OCI-LY3 (cell line): ENCODE measurements around the gene C19orf12.

Experiments used
- H2AFZ ChIP-seq: fragments of 200-600, 300-600 bp; shearing (Covaris generic); 2 replicates; pipeline ENCODE4 v1.6.0; 2014; ENCODE audit warnings: antibody characterized with exemption, low read depth, low read length
- H3K27ac ChIP-seq: fragments of 200-600, 300-600 bp; sonication (generic); 2 replicates; pipeline ENCODE4 v1.5.1; 2014; ENCODE audit warnings: mild to moderate bottlenecking, low read length, moderate library complexity, mixed read lengths
- H3K27me3 ChIP-seq: fragments of 200-600, 300-600 bp; sonication (generic); 2 replicates; pipeline ENCODE4 v1.6.1; 2014; ENCODE audit warnings: low read depth, low read length, mixed read lengths
- H3K36me3 ChIP-seq: fragments of 200-600, 300-600 bp; sonication (generic); replicated peaks from 2 replicates; pipeline ENCODE3; 2014; ENCODE audit warnings: low read depth, low read length, mixed read lengths
- H3K4me1 ChIP-seq: fragments of 300-600, 200-600 bp; sonication (generic); 2 replicates; pipeline ENCODE4 v1.6.1; 2014; ENCODE audit warnings: low read length, mixed read lengths
- H3K4me2 ChIP-seq: fragments of 200-600, 300-600 bp; sonication (generic); 2 replicates; pipeline ENCODE4 v1.6.1; 2014; ENCODE audit warnings: low read length, mixed read lengths
- H3K4me3 ChIP-seq: fragments of 300-600, 200-600 bp; sonication (generic); 2 replicates; pipeline ENCODE4 v1.5.1; 2014; ENCODE audit warnings: antibody characterized with exemption, mild to moderate bottlenecking, low read length, moderate library complexity
- H3K79me2 ChIP-seq: fragments of 300-600, 200-600 bp; shearing (Covaris generic); 2 replicates; pipeline ENCODE4 v1.6.1; 2014; ENCODE audit warnings: mild to moderate bottlenecking, low read length, mixed read lengths
- H3K9ac ChIP-seq: fragments of 300-600, 200-600 bp; shearing (Covaris generic); 2 replicates; pipeline ENCODE4 v1.6.0; 2014; ENCODE audit warnings: mild to moderate bottlenecking, low read length, moderate library complexity
- H3K9me3 ChIP-seq: fragments of 200-600, 300-600 bp; shearing (Covaris generic); 2 replicates; pipeline ENCODE4 v1.6.1; 2014; ENCODE audit warnings: low read length, mixed read lengths; ENCODE audit not compliant: insufficient read depth
- H4K20me1 ChIP-seq: fragments of 200-600, 300-600 bp; sonication (generic); 2 replicates; pipeline ENCODE4 v1.6.1; 2016; ENCODE audit warnings: low read length, mixed read lengths; ENCODE audit not compliant: insufficient read depth
- EZH2phosphoT487 ChIP-seq: fragments of 200-600 bp; shearing (Covaris generic); IDR thresholded peaks from 2 replicates; pipeline ENCODE4 v1.6.1; 2018; ENCODE audit warnings: antibody characterized with exemption, mixed run types, low read depth
- TF ChIP-seq, protein P1 (sequence below): fragments of 200-600, 300-600 bp; sonication (generic); IDR thresholded peaks from 2 replicates; pipeline ENCODE4 v1.5.1; 2014; ENCODE audit warnings: antibody characterized with exemption, low read length, low read depth

The C19orf12 gene

DNA sequence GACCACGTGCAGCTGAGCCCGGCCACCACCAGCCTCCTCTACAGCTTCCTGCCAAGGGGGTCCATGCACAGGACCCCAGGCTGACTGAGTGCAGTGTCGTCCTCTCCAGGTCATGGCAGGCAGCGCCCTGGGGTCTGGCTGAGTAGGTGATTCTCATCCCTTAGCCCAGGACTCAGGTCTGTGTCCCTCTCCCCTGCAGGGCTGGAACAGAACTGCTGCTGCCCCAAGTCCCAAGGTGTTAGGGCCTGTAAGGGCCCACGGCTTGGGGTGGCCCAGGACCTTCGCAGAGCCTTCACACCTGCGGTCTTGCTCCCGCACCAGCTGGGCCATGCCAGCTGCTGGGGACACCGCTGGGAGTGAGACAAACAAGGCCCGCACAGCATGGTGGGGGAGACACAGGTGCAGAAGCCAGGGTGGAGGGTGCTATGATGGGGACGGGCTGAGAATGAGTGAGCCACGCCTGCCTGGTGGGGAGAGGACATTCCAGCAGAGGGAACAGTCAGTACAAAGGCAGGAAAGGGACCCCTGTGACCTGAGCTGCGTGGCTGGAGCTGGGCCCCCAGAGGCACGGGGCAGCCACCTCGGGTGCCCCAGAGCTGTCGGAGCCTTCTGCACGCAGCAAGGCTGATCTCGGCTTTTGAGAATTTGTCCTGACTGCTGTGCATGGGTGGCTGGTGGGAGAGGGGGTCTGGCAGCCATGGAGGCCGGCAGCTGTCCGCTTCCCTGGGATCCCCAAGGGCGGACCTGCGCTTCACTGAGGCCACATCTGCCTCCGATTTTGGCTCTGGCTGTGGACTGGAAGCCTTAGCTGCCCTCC, 37.9 kb downstream of the C19orf12 start:
- no peak overlapping the region for H3K4me3 ChIP-seq
- H3K9ac ChIP-seq: no peak overlapping the region
- no peaks in the 10 kb centered on the region for H3K27me3 ChIP-seq
- H3K36me3 ChIP-seq: no peaks in the 10 kb centered on the region
- no peak overlapping the region for H2AFZ ChIP-seq
- H3K79me2 ChIP-seq: no peaks in the 10 kb centered on the region
- H3K27ac ChIP-seq: no peak overlapping the region
- H3K9me3 ChIP-seq: no peaks in the 10 kb centered on the region
- peaks cover 9% of the 10 kb centered on the region for H3K4me1 ChIP-seq
- no peak overlapping the region for H3K4me2 ChIP-seq
- TF ChIP-seq, protein P1, sequence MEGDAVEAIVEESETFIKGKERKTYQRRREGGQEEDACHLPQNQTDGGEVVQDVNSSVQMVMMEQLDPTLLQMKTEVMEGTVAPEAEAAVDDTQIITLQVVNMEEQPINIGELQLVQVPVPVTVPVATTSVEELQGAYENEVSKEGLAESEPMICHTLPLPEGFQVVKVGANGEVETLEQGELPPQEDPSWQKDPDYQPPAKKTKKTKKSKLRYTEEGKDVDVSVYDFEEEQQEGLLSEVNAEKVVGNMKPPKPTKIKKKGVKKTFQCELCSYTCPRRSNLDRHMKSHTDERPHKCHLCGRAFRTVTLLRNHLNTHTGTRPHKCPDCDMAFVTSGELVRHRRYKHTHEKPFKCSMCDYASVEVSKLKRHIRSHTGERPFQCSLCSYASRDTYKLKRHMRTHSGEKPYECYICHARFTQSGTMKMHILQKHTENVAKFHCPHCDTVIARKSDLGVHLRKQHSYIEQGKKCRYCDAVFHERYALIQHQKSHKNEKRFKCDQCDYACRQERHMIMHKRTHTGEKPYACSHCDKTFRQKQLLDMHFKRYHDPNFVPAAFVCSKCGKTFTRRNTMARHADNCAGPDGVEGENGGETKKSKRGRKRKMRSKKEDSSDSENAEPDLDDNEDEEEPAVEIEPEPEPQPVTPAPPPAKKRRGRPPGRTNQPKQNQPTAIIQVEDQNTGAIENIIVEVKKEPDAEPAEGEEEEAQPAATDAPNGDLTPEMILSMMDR: no peak
- H4K20me1 ChIP-seq: no peaks in the 10 kb centered on the region

GRCh38 chr19:29676586-29676985, 38.5 kb downstream of the C19orf12 start:
- H3K27ac ChIP-seq: no peak overlapping the region
- no peak overlapping the region for H3K9ac ChIP-seq
- no peaks in the 10 kb centered on the region for H3K36me3 ChIP-seq
- no peaks in the 10 kb centered on the region for H4K20me1 ChIP-seq
- no peaks in the 10 kb centered on the region for H3K9me3 ChIP-seq
- TF ChIP-seq, protein P1: no peak
- no peak for TF ChIP-seq EZH2phosphoT487
- no peak overlapping the region for H3K4me2 ChIP-seq
- peaks cover 9% of the 10 kb centered on the region for H3K4me1 ChIP-seq
- H3K4me3 ChIP-seq: no peak overlapping the region
- no peaks in the 10 kb centered on the region for H3K79me2 ChIP-seq
- no peak overlapping the region for H2AFZ ChIP-seq
- no peaks in the 10 kb centered on the region for H3K27me3 ChIP-seq

GRCh38 chr19:29675650-29676186, 39.3 kb downstream of the C19orf12 start:
- Histone ChIP-seq H3K9me3 (no peaks in the 10 kb centered on the region), H3K4me3 (no peak overlapping the region), H3K36me3 (no peaks in the 10 kb centered on the region), H3K4me1 (peaks cover 9% of the 10 kb centered on the region), H3K9ac (no peak overlapping the region), H3K4me2 (no peak overlapping the region), H2AFZ (no peak overlapping the region), H4K20me1 (no peaks in the 10 kb centered on the region), H3K79me2 (no peaks in the 10 kb centered on the region), H3K27ac (no peak overlapping the region), H3K27me3 (no peaks in the 10 kb centered on the region)
- TF ChIP-seq, protein P1: no peak
- TF ChIP-seq EZH2phosphoT487: no peak

DNA sequence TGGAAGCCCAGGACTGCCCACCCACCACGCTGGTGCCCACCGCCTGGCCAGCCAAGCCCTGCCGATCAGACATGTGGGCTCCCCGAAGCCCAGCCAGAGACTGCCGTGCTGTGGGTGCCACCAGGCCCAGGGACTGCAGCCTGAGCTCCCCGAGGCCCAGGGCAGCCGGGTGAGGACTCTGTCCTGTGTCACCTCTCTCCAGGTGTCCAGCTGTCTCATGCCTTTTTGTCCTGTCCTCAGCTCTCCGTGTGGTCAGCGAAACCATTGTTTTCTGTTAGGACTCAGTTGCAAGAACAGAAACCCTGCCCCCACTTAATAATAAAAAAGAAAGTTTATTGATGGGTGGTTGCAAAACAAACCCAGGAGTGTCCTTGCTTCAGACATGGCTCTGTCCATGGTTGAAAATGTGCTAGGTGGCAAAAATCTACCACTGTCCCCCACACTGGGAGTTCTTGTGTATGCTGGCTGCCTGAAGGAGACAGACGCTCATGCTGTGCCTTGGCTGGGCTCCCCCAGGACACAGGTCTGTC, 39.9 kb downstream of the C19orf12 start:
- no peaks in the 10 kb centered on the region for H4K20me1 ChIP-seq
- TF ChIP-seq, protein P1: no peak
- TF ChIP-seq EZH2phosphoT487: no peak
- no peak overlapping the region for H3K4me3 ChIP-seq
- H3K36me3 ChIP-seq: no peaks in the 10 kb centered on the region
- no peaks in the 10 kb centered on the region for H3K9me3 ChIP-seq
- H3K4me2 ChIP-seq: no peak overlapping the region
- H3K9ac ChIP-seq: no peak overlapping the region
- H3K27me3 ChIP-seq: no peaks in the 10 kb centered on the region
- peaks cover 9% of the 10 kb centered on the region for H3K4me1 ChIP-seq
- no peaks in the 10 kb centered on the region for H3K79me2 ChIP-seq
- no peak overlapping the region for H2AFZ ChIP-seq
- no peak overlapping the region for H3K27ac ChIP-seq
